Activated CD4-positive, alpha-beta T cell treated with anti-CD3 and anti-CD28 coated beads, Interleukin-2, amount 10 ng/mL, durations not matched to agents 7 days and 5 days (primary cell): Measurements from ENCODE around the gene TTC7B. TPM values are rescaled to one million over a fixed set of nuclear protein-coding genes. Genes with fewer than 3 reads are reported as not detected.

Experiments used
- CTCF ChIA-PET: fragments of 350-600 bp; sonication (Branson Sonifier 250); formaldehyde crosslinking; loops from one replicate; lab custom pipeline; 2021; ENCODE audit warnings: antibody characterized with exemption; lab: Charles Lee
- POLR2A ChIA-PET: fragments of 350-600 bp; sonication (Branson Sonifier 250); formaldehyde crosslinking; loops from one replicate; lab custom pipeline; 2021; ENCODE audit warnings: antibody characterized with exemption; lab: Charles Lee
- DNase-seq: peaks from one replicate; pipeline ENCODE4 v3.0.0-alpha.2; 2020
- H3K27ac Mint-ChIP-seq: one replicate; pipeline ENCODE4 v1.8.0; 2021; ENCODE audit warnings: mild to moderate bottlenecking, moderate library complexity, mixed read lengths
- H3K27me3 Mint-ChIP-seq: one replicate; pipeline ENCODE4 v1.8.0; 2021; ENCODE audit warnings: mixed read lengths
- H3K36me3 Mint-ChIP-seq: one replicate; pipeline ENCODE4 v1.8.0; 2021; ENCODE audit warnings: low read depth, mixed read lengths
- H3K4me1 Mint-ChIP-seq: one replicate; pipeline ENCODE4 v1.8.0; 2021; ENCODE audit warnings: mixed read lengths
- H3K4me3 Mint-ChIP-seq: one replicate; pipeline ENCODE4 v1.8.0; 2021; ENCODE audit warnings: mild to moderate bottlenecking, moderate library complexity, mixed read lengths
- H3K9me3 Mint-ChIP-seq: one replicate; pipeline ENCODE4 v1.8.0; 2021; ENCODE audit warnings: mixed read lengths
- total RNA-seq, 2 experiments: library from RNA; stranded (reverse); gene quantifications; one replicate each; pipeline ENCODE4 v1.2.3, GENCODE V29; 2021

TTC7B gene
- total RNA-seq, 2 experiments from 2014 or later = 2.7 to 2.9 TPM

- POLR2A ChIA-PET = no interaction called here
- no peaks in the 10 kb centered on the region for H3K9me3 Mint-ChIP-seq
- no peaks in the 10 kb centered on the region for H3K4me1 Mint-ChIP-seq
- H3K27ac Mint-ChIP-seq = no peak overlapping the region
- no peak for DNase-seq
- no peak overlapping the region for H3K4me3 Mint-ChIP-seq
- no peaks in the 10 kb centered on the region for H3K27me3 Mint-ChIP-seq
- CTCF ChIA-PET = interaction anchor here (0.6 to 1.5 kb wide), 4 partner anchors 8 to 1348 kb away, joined by 3 to 4 read pairs (median 4); no protein-coding TSS in a partner anchor
- no peaks in the 10 kb centered on the region for H3K36me3 Mint-ChIP-seq
These were observed 94.5 kb downstream of the TTC7B start for GRCh38 chr14:90721619-90722305.

- Mint-ChIP-seq H3K27ac (no peak overlapping the region), H3K27me3 (no peaks in the 10 kb centered on the region), H3K4me3 (no peak overlapping the region), H3K4me1 (no peaks in the 10 kb centered on the region), H3K9me3 (no peaks in the 10 kb centered on the region), H3K36me3 (no peaks in the 10 kb centered on the region)
- ChIA-PET POLR2A (no interaction called here), CTCF (interaction anchor here (0.6 to 1.5 kb wide), 3 partner anchors 9 to 1347 kb away, joined by 3 to 4 read pairs (median 4); no protein-coding TSS in a partner anchor)
- no peak for DNase-seq
These were observed 95.4 kb downstream of the TTC7B start for GRCh38 chr14:90720832-90721231.

- CTCF ChIA-PET = no interaction called here
- Mint-ChIP-seq H3K4me1 (no peaks in the 10 kb centered on the region), H3K27ac (no peak overlapping the region)
These were observed 95.9 kb downstream of the TTC7B start for GRCh38 chr14:90720336-90720735.

DNA sequence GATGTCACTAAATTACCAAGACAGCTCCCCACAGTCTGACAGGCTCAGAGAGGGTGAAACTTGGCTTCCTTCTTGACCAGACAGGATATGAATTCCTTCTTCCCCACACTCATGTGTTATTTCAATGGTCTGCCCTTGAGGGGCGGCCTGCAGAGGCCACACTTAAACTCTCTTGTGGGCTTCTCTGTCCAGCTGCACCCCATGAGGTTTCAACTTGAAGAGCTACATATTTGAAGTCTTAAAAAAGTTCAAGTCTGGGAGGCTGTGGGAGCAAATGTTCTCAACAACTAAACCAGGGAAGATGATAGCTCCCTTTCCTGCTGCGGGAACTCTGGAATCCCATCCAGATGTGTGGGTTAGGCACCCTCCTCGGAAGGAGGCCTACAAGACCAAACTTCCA, 98.3 kb downstream of the TTC7B start:
- H3K36me3 Mint-ChIP-seq = no peaks in the 10 kb centered on the region
- H3K27ac Mint-ChIP-seq = no peak overlapping the region
- H3K9me3 Mint-ChIP-seq = no peaks in the 10 kb centered on the region
- no peak for DNase-seq
- ChIA-PET POLR2A (no interaction called here), CTCF (no interaction called here)
- H3K27me3 Mint-ChIP-seq = peaks cover 3% of the 10 kb centered on the region
- no peaks in the 10 kb centered on the region for H3K4me1 Mint-ChIP-seq
- no peak overlapping the region for H3K4me3 Mint-ChIP-seq

More at GRCh38 chr14:90720336-90720735, 95.9 kb downstream of the TTC7B start:
- no peak overlapping the region for H3K4me3 Mint-ChIP-seq
- POLR2A ChIA-PET = no interaction called here
- H3K36me3 Mint-ChIP-seq = no peaks in the 10 kb centered on the region
- no peaks in the 10 kb centered on the region for H3K9me3 Mint-ChIP-seq
- no peaks in the 10 kb centered on the region for H3K27me3 Mint-ChIP-seq
- no peak for DNase-seq

- POLR2A ChIA-PET = no interaction called here
- no peaks in the 10 kb centered on the region for H3K4me1 Mint-ChIP-seq
- DNase-seq = no peak
- H3K27me3 Mint-ChIP-seq = peaks cover 7% of the 10 kb centered on the region
- no peaks in the 10 kb centered on the region for H3K36me3 Mint-ChIP-seq
- no peak overlapping the region for H3K4me3 Mint-ChIP-seq
- CTCF ChIA-PET = no interaction called here
- H3K9me3 Mint-ChIP-seq = no peaks in the 10 kb centered on the region
- H3K27ac Mint-ChIP-seq = no peak overlapping the region
These were observed 100.2 kb downstream of the TTC7B start for GRCh38 chr14:90715993-90716392.

DNA sequence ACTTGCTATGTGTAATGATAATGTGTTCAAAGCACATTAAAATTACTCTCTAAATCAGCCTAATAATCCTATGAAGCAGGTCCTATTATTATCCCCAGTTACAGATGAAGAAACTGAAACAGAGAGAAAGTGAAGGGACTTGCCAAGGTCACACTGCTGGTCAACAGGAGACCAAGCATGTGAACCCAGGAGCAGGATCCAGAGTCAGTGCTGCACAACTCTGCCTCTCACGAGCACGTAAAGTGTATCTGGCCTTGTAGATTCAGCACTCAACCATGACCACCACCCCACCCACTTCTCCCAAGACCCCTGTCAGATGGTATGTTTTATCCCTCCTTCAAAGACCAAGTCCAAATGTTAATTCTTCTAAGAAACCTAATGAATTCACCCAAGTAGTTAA, 100.7 kb downstream of the TTC7B start:
- ChIA-PET CTCF (no interaction called here), POLR2A (no interaction called here)
- Mint-ChIP-seq H3K27ac (no peak overlapping the region), H3K36me3 (no peaks in the 10 kb centered on the region), H3K9me3 (no peaks in the 10 kb centered on the region), H3K4me3 (no peak overlapping the region), H3K27me3 (peaks cover 11% of the 10 kb centered on the region), H3K4me1 (no peaks in the 10 kb centered on the region)
- no peak for DNase-seq

- CTCF ChIA-PET = interaction anchor here (0.9 to 1.4 kb wide), 3 partner anchors 10 to 24 kb away, joined by 3 to 4 read pairs (median 4); no protein-coding TSS in a partner anchor
- no peak for DNase-seq
- no peak overlapping the region for H3K4me3 Mint-ChIP-seq
- H3K36me3 Mint-ChIP-seq = no peaks in the 10 kb centered on the region
- POLR2A ChIA-PET = no interaction called here
- no peaks in the 10 kb centered on the region for H3K9me3 Mint-ChIP-seq
- H3K4me1 Mint-ChIP-seq = no peaks in the 10 kb centered on the region
- peaks cover 16% of the 10 kb centered on the region for H3K27me3 Mint-ChIP-seq
- H3K27ac Mint-ChIP-seq = no peak overlapping the region
These were observed 101.4 kb downstream of the TTC7B start for GRCh38 chr14:90714811-90715210.

- Mint-ChIP-seq H3K27ac (no peak overlapping the region), H3K36me3 (no peaks in the 10 kb centered on the region), H3K9me3 (no peaks in the 10 kb centered on the region), H3K4me3 (no peak overlapping the region), H3K27me3 (no peaks in the 10 kb centered on the region), H3K4me1 (peaks cover 3% of the 10 kb centered on the region)
- CTCF ChIA-PET = interaction anchor here (1.4 to 1.5 kb wide), 2 partner anchors 10 to 301 kb away, joined by 3 to 4 read pairs; no protein-coding TSS in a partner anchor
- POLR2A ChIA-PET = no interaction called here
- DNase-seq = no peak
These were observed 111.4 kb downstream of the TTC7B start for GRCh38 chr14:90704738-90705392.

- H3K36me3 Mint-ChIP-seq = no peaks in the 10 kb centered on the region
- H3K4me1 Mint-ChIP-seq = peaks cover 3% of the 10 kb centered on the region
- POLR2A ChIA-PET = no interaction called here
- no peak for DNase-seq
- H3K9me3 Mint-ChIP-seq = no peaks in the 10 kb centered on the region
- no peak overlapping the region for H3K27ac Mint-ChIP-seq
- CTCF ChIA-PET = interaction anchor here (1.4 to 1.5 kb wide), 2 partner anchors 10 to 301 kb away, joined by 3 to 4 read pairs; no protein-coding TSS in a partner anchor
- H3K27me3 Mint-ChIP-seq = no peaks in the 10 kb centered on the region
- no peak overlapping the region for H3K4me3 Mint-ChIP-seq
These were observed 112.1 kb downstream of the TTC7B start for GRCh38 chr14:90703841-90704737.

GRCh38 chr14:90700933-90701776, 115.1 kb downstream of the TTC7B start:
- H3K36me3 Mint-ChIP-seq = no peaks in the 10 kb centered on the region
- CTCF ChIA-PET = interaction anchor here (1.3 kb wide), 1 partner anchor 257 kb away, joined by 3 read pairs; no protein-coding TSS in a partner anchor
- no peaks in the 10 kb centered on the region for H3K9me3 Mint-ChIP-seq
- no peak for DNase-seq
- no peak overlapping the region for H3K27ac Mint-ChIP-seq
- H3K27me3 Mint-ChIP-seq = no peaks in the 10 kb centered on the region
- no peak overlapping the region for H3K4me3 Mint-ChIP-seq
- POLR2A ChIA-PET = no interaction called here
- peaks cover 5% of the 10 kb centered on the region for H3K4me1 Mint-ChIP-seq

DNA sequence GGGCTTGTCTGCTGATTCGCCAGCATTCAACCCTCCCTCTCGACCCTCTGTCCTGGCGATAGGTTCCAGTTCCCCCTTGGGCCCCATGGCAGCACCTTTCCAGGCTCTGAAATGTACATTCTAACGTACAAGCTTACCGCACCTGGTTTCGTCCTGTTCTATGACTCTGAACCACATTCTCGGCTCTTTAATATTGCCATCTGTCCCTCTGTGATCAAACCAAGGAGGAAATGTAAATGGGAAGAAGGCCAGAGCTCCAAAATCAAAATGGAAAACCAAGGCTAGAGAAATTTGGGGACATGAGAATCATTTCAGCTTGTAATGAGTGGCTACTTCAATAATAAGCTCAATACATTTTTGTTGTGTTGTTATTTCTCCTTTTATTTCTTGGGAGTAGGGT, 117.2 kb downstream of the TTC7B start:
- Mint-ChIP-seq H3K4me1 (peaks cover 5% of the 10 kb centered on the region), H3K36me3 (no peaks in the 10 kb centered on the region), H3K27ac (no peak overlapping the region), H3K4me3 (no peak overlapping the region), H3K27me3 (no peaks in the 10 kb centered on the region), H3K9me3 (no peaks in the 10 kb centered on the region)
- ChIA-PET POLR2A (no interaction called here), CTCF (interaction anchor here (1.1 to 2.6 kb wide), 3 partner anchors 9 to 41 kb away, joined by 3 to 7 read pairs (median 4); no protein-coding TSS in a partner anchor)
- no peak for DNase-seq
